AG20443 (cell line): ENCODE data around the gene TREML2.
"Not testable (repeated sequence)": the region's sequence is repeated elsewhere in the genome, so short reads cannot be mapped to it uniquely, and the experiment has no call there.

Experiments
- DNase-seq: peaks from one replicate; pipeline ENCODE4 v3.0.0; 2012; ENCODE audit warnings: low spot score, mixed read lengths

TREML2 gene

GRCh38 chr6:41208439-41209106 is 7.6 kb upstream of the TREML2 start:
- no peak for DNase-seq

GRCh38 chr6:41204156-41204555 is 3.2 kb upstream of the TREML2 start:
- no peak for DNase-seq

GRCh38 chr6:41201764-41202173 is 820 bp upstream of the TREML2 start:
- DNase-seq = no peak

DNA sequence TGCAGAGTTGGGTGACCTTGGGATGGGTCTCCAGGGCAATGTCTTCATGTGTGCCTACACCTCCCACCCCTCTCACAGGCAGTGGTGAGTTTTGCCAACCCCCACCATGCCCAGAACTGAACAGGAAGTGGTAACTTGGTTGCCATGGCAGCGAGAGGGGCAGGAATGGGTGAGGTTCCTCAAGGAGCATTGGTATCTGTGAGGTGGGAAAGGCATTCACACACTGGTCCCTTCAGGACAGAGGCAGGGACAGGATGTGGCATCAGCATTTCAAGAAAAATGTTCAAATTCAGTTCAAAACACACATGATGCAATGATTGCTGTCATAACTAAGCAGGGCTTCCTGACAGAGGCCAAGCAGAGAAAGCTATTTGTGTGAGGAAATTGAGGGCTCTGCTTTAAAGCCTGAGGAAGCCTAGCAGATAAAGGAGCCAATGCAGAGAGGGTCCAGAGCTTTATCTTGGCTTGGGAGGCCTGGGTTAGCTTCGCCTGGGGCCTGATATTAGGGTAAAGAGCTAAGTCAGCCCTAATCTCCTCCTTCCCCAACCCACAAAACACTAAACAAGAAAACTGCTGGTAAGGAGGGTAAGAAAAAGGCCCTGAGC is 551 bp downstream of the TREML2 start:
- DNase-seq = no peak

GRCh38 chr6:41199552-41200246 is 1.2 kb downstream of the TREML2 start:
- DNase-seq = no peak

GRCh38 chr6:41197234-41197633 is 3.7 kb downstream of the TREML2 start:
- no peak for DNase-seq

- DNase-seq = no peak
These were observed 6.6 kb downstream of the TREML2 start for GRCh38 chr6:41194386-41194785.

- no peak for DNase-seq
These were observed 7.1 kb downstream of the TREML2 start for GRCh38 chr6:41193884-41194283.

DNA sequence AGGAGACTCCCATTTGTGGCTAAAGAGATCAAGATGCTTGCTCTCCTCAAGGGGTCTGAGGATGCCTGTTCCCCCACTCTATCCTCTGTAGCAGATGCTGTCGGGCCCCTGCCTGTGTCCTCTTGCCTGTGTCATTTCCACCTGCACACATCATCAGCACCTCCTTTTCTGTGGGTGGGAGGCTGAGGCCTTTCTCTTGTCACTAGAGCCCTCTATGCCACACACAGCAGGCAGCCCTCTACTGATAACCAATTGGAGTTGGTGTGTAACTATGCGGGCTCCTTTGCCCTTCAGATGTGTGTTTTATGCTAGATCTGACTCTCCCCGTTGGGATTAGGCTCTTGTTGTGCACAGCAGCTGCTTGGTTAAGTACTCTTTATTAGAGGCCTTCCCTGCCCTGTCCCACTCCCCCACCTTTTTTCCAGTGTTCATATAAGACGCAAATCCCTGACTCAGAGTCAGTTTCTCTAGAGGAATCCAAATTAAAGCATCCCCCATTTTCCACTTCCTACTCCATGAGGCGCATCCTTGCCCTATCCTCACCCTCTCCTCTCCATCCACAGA is 7.7 kb downstream of the TREML2 start:
- DNase-seq = no peak

DNA sequence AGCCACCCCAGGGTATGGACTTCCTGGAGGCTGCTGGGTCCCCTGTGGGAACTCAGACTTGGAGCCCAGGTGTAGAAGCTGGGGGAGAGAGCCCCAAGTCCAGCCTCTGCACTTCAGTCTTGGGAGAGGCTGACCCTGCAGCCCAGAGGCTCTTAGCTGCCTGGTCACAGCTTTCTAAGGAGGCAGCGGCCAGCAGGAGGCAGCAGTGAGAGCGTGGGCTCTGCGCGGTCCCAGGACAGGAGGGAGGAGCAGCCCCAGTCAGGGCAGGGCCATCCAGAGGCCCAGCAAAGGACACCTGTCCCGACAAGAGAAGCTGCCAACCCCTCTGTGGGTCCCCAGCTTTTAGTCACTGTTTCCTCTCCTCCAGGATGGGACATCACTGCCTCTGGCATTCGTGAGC is 9.4 kb downstream of the TREML2 start:
- DNase-seq = peak; percentile 49

GRCh38 chr6:41190791-41191190 is 10.2 kb downstream of the TREML2 start:
- DNase-seq = no peak

- DNase-seq = no peak
These were observed 11.0 kb downstream of the TREML2 start for GRCh38 chr6:41189967-41190366.

- not testable (repeated sequence) for DNase-seq
These were observed 11.9 kb downstream of the TREML2 start for GRCh38 chr6:41189046-41189445.

- no peak for DNase-seq
These were observed 12.7 kb downstream of the TREML2 start for GRCh38 chr6:41187924-41188886.

- no peak for DNase-seq
These were observed 14.9 kb downstream of the TREML2 start for GRCh38 chr6:41186031-41186562.

- DNase-seq = no peak
These were observed 16.2 kb downstream of the TREML2 start for GRCh38 chr6:41184761-41185160.

- DNase-seq = peak; percentile 55
These were observed 18.6 kb downstream of the TREML2 start for GRCh38 chr6:41182069-41183034.

- DNase-seq = no peak
These were observed 19.4 kb downstream of the TREML2 start for GRCh38 chr6:41181566-41181965.

DNA sequence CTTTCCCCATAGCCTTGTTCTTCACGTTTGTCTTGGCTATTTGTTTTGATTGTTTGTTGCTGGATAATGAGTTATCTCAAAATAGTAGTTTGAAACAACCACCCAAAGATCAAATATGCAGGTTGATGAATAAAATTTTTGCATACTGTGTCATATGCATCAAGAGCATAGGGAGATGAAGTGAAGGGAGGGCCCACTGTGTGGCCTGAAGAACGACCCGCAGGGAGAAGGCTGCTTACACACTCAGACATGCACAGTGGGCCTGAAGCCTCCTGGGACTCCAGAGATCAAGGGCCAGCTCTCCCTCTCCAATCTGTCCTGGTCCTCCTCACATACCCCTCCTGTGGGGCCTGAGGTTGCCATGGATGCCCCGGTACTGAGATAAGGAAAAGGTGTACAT is 21.8 kb downstream of the TREML2 start:
- DNase-seq = no peak

GRCh38 chr6:41177695-41178094 is 23.3 kb downstream of the TREML2 start:
- DNase-seq = no peak
